SKM-1 (cell line): ENCODE results near the gene CFAP77.

ENCODE experiments used
- DNase-seq: peaks from one replicate; lab custom pipeline; 2025; ENCODE audit not compliant: unreplicated experiment; lab: John Stamatoyannopoulos, UW

CFAP77 gene

DNA sequence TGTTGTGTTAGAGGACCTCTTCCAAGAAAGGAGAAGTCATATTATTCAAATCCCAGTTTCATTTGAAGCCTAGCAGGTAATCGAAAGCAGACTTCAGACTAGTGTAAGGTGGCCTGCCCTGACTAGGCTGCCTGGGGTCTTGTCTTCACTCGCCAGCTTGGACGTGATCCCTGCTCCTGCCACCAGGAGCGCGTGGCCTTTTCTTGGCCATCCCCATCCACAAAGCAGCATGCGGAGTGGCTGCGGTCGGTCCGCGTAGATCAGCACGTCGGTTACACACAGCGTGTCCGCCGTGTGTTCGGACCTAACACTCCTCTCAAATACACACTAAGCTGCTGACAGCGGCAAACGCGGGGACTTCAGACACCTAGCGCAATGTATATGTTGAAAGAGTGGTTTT lies 37.3 kb downstream of the CFAP77 start:
- no peak for DNase-seq

DNA sequence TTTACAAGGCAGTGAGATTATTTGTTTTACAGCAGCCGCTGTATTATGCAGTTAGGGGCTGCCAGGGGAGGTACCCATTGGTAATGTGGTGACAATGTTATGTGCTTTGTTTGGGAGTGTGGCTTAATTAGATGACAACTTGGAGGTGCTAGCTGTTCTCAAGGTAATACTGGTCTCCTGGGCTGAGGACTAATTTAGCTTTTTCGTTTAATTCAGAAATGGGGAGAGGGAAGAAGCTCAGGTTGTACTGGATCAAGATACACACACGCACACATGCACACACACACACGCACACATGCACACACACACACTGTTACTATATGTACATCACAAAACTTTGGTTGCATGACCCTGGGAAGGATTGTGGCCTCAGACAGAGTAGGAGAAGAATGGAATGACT lies 37.9 kb downstream of the CFAP77 start:
- no peak for DNase-seq

DNA sequence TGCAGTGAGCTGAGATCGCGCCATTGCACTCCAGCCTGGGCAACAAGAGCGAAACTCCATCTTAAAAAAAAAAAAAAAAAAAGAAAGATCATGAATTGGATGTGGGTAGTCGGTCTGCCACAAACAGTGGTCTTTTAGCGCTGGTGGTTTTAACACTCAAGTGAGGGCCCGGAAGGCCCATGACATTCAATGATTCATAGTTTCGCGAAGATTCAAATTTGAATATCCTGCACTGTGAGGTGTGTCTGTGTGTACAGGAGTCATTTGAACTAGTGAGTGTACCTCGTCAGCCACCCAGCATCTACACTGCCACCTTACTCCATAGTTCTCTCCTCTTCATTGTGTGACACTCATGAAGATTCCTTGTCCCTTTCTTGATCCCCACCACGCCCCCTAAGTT lies 41.3 kb downstream of the CFAP77 start:
- DNase-seq = no peak

GRCh38 chr9:132456241-132456640 lies 46.2 kb downstream of the CFAP77 start:
- DNase-seq = no peak

GRCh38 chr9:132457504-132458236 lies 47.7 kb downstream of the CFAP77 start:
- no peak for DNase-seq

GRCh38 chr9:132458432-132458831 lies 48.4 kb downstream of the CFAP77 start:
- DNase-seq = no peak

DNA sequence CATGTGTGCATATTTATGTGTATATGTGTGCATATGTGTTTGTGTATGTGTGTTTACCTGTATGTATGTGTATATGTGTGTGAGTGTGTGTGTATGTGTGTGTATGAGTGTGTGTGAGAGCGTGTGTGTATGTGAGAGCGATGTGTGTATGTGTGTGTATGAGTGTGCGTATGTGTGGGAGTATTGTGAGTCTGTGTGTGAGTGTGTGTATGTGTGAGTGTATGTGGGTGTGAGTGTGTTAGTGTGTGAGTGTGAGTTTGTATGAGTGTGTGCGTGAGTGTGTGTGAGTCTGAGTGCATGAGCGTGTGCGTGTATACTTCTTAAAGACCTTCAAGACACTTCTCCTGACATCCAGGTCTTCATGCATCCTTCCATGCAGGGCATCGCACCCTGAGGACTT lies 49.6 kb downstream of the CFAP77 start:
- DNase-seq = no peak

DNA sequence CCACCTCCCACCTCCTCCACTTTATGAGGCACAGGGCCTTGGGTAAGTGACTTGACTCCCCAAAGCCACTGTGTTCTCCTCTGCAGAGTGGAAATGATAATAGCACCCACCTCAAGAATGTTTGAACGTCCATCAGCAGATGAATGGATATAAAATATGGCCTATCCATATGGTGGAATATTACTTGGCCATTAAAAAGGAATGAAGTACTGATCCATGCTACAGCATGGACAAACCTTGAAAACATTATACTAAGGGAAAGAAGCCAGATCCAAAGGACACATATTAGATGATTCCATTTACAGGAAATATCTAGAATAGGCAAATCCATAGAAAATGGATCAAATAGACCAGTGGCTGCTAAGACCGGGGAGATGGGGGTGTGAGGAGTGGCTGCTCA lies 50.2 kb downstream of the CFAP77 start:
- DNase-seq = no peak

GRCh38 chr9:132461281-132461896 lies 51.4 kb downstream of the CFAP77 start:
- no peak for DNase-seq

- DNase-seq = no peak
Measured at GRCh38 chr9:132461971-132462370, 52.0 kb downstream of the CFAP77 start.

DNA sequence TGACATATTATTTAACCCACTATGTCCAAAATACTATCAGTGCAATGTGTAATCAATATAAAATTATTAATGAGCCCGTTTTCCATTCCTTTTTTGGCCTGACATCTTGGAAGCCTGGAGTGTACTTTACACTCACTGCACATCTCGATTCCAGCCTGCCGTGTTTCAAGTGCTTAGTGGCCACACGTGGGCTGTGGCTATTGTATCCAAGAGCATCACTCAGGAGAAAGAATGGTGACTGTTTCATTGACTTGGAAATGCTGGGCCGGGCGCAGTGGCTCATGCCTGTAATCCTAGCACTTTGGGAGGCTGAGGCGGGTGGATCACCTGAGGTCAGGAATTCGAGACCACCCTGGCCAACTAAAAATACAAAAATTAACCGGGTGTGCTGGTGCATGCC lies 54.5 kb downstream of the CFAP77 start:
- DNase-seq = no peak

GRCh38 chr9:132465131-132465635 lies 55.2 kb downstream of the CFAP77 start:
- DNase-seq = no peak

DNA sequence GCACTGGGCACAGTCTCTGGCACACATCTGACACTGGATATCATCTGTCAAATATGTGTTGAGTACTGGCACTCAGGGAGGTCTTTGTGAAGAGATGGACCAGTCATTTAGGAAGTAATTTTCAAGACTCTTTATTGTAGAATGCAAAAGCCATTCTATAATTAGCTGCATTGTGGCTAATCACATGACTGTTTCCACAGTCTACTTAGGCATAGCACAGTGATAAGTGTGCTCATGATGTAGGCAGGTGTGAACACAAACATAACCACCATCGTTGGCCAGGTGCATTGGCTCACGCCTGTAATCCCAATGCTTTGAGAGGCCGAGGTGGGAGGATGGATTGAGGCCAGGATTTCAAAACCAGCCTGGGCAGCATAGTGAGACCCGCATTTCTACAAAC lies 62.2 kb downstream of the CFAP77 start:
- DNase-seq = no peak

DNA sequence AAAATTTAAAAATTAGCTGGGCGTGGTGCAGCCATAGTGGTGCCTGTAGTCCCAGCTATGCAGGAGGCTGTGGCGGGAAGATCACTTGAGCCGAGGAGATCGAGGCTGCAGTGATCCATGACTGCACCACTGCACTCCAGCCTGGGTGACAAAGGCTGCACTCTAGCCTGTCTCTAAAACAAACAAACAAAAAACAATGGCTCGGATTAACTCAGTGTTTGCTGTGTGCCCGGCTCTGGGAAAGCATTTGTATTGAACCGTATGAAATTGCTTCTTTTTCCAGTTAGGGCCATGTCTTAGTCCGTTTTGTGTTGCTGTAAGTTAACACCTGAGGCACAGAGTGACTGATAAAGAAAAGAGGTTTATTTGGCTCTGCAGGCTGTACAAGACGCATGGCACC lies 62.6 kb downstream of the CFAP77 start:
- DNase-seq = no peak

- no peak for DNase-seq
Measured at GRCh38 chr9:132474253-132474652, 64.2 kb downstream of the CFAP77 start.

GRCh38 chr9:132478353-132479050 lies 68.5 kb downstream of the CFAP77 start:
- no peak for DNase-seq

- no peak for DNase-seq
Measured at GRCh38 chr9:132479733-132480132, 69.7 kb downstream of the CFAP77 start.

- DNase-seq = no peak
Measured at GRCh38 chr9:132481053-132481849, 71.2 kb downstream of the CFAP77 start.

- no peak for DNase-seq
Measured at GRCh38 chr9:132482196-132482813, 72.3 kb downstream of the CFAP77 start.

DNA sequence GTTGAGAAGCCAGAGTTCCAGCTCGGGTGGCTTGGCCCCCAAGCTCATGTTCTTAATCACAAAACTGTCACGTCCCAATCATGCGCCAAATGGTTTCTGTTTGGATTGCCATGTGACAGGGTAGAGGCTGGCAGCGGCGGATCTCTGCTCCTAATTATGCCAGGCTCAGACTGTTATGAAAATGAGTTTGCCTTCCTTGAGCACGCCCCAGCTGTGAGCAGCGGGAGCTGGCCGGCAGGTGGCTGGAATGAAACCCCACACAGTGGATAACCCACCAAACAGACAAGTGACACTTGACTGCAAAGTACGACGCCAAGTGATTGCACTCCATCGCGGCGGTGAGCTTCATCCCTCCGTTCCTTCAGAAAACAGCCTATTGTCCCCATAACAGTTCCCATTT lies 75.4 kb downstream of the CFAP77 start:
- DNase-seq = no peak
